HepG2 (cell line): ENCODE data around the gene PXK.

Experiments
- ELF4 ChIP-seq: sonication (generic); formaldehyde crosslinking; IDR thresholded peaks from 2 replicates; pipeline ENCODE4 v1.5.0; 2020; ENCODE audit warnings: missing genetic modification reagents, mild to moderate bottlenecking, moderate library complexity, borderline replicate concordance
- PCBP2 ChIP-seq: fragments of 200-400 bp; formaldehyde crosslinking; optimal IDR thresholded peaks from 2 replicates; pipeline ENCODE3; 2018; ENCODE audit warnings: low read length, low read depth; ENCODE audit not compliant: poor library complexity, severe bottlenecking
- ZFX ChIP-seq: sonication (generic); formaldehyde crosslinking; IDR thresholded peaks from 2 replicates; pipeline ENCODE4 v1.4.0; 2020; ENCODE audit warnings: mild to moderate bottlenecking, low read depth, missing genetic modification reagents, moderate library complexity
- TF ChIP-seq, protein P1 (sequence below): sonication (generic); formaldehyde crosslinking; IDR thresholded peaks from 2 replicates; pipeline ENCODE4 v1.5.0; 2020; ENCODE audit warnings: mild to moderate bottlenecking, missing genetic modification reagents, moderate library complexity

DNA sequence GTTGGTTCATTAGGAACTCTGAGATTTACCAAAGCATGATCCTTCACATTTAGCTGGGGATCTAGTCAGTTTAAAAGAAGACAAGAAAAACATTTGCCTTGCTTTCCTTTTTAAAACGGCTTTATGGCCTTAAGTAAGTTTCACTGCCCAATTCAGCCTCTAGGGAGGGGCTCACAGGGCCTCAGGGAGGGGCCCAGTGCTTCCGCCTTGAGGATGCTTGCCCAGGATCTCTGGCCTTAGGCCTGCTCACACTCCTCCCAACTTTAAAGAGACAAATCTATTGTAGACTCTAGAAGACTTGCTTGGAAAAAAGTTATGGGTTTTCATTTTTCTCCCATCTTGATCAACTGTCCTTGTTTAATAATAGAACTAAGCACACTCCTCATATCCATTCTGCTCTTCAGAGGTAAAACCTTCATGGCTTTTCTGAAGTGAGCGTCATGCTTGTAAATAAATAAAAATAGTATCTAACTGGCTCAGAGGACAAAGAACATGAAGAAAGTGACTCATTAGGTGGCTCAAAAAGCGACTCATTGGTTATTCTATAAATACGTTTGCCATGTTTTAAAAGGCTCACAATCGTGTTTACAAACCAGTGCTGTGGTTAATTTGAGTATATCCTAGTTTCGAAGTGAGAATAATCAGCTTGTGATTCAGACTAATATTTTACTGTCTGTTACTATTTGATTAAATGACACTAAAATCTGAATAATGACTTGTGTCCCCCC lies 87.3 kb downstream of the PXK start:
- TF ChIP-seq, protein P1, sequence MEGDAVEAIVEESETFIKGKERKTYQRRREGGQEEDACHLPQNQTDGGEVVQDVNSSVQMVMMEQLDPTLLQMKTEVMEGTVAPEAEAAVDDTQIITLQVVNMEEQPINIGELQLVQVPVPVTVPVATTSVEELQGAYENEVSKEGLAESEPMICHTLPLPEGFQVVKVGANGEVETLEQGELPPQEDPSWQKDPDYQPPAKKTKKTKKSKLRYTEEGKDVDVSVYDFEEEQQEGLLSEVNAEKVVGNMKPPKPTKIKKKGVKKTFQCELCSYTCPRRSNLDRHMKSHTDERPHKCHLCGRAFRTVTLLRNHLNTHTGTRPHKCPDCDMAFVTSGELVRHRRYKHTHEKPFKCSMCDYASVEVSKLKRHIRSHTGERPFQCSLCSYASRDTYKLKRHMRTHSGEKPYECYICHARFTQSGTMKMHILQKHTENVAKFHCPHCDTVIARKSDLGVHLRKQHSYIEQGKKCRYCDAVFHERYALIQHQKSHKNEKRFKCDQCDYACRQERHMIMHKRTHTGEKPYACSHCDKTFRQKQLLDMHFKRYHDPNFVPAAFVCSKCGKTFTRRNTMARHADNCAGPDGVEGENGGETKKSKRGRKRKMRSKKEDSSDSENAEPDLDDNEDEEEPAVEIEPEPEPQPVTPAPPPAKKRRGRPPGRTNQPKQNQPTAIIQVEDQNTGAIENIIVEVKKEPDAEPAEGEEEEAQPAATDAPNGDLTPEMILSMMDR (CRISPR knock-in tag): no peak
- no peak for TF ChIP-seq PCBP2
- no peak for TF ChIP-seq ELF4 (CRISPR knock-in tag)
- no peak for TF ChIP-seq ZFX (CRISPR knock-in tag)
